ENCODE data around the gene GALNT3.

GALNT3 gene

DNA sequence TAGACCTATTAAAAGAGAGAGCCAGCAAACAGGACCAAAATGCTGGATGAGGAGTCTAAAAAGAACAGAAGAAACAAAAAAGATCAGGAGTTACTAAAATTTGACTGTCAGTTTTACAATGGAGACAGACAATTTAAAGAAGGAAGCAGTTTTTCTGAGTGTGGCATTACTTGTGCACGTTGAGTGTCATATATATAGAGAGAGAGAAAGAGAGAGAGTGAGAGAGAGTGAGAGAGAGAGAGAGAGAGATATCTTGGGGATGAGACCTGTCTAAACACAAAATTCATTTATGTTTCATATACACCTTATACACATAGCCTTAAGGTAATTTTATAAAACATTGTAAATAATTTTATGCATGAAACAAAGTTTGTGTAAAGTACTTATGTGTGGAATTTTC is 2.1 kb upstream of the GALNT3 start:
- no peak for DNase-seq (ENCODE audit: low read depth in 2 of 2)

DNA sequence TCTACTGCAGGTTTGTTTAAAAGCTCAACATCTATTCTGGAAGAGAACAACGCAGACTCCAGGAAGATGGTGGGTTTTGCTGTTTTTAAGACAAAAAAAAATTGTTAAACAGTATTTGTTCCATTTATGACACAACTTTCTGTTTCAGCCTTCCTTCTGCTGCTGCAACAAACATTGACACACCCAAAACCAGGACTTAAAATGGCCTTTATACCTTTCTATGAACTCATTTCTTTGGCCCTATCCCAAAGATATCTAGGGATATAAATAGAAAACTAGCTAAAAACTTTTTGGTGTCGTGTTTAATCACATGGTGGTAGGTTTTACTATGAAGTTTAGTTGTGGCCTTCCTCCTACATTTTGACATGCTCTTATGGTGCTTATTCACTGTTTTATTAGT is 964 bp upstream of the GALNT3 start:
- no peak for DNase-seq (ENCODE audit: low read depth in 2 of 2)

DNA sequence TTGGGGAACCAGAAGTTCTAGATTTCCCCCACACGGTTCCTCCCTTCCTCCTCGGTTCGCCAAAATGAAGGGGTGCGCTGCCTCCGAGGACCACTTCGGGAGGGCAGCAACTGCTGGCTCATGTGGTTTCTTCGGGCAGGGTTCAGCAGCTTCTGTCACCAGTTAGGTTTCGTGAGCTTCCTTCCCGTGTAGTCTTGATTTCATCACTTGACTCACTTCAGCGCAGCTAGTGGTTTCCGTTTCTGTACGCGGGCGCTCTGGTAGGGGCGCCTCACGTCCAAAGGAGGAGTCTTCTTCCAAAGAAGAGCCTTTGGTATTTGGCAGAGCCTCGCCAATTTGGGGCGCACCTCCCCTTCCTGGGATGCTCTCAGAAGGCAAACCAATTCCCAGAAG is 485 bp upstream of the GALNT3 start:
- peak; percentile 23 to 24 for DNase-seq (ENCODE audit: low read depth in 2 of 2)

GRCh38 chr2:165793161-165793778 is 777 bp downstream of the GALNT3 start:
- DNase-seq (ENCODE audit: low read depth in 2 of 2) = no peak

DNA sequence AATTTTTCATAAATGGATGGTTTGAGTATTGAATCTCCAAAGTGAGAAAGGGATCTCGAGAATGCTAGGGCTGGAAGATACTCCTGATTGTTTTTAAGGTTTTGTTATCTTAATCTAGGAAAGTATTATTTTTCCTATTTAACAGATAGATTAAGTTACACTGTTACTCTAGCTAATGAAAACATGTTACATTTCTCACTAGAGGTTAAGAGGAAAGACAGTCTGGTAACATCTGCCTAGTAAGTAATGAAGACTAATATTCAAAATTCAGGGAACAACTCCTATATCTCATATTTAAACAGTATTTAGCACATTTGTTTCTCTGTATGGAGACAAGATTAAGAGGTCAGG is 2.0 kb downstream of the GALNT3 start:
- no peak for DNase-seq (ENCODE audit: low read depth in 2 of 2)

- DNase-seq (ENCODE audit: low read depth in 2 of 2) = no peak
Observed at GRCh38 chr2:165791421-165792103, 2.5 kb downstream of the GALNT3 start.

DNA sequence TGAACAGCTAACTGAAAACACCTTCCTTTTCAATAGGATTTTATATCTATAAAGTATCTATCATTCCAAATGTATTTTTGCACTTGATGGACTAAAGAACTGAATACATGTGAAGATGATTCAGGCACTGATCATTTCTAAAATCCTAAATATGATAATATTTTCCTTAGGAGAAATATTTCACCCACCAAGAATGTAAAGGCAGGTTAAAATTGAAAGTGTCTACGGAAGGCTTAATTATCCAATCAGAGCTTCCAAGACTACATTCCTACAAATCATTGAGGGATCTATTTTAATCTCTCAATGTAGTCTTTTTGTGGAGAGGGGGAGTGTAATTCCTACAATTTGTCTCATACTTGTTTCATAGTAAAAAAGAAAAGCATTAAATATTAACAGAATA is 3.6 kb downstream of the GALNT3 start:
- no peak for DNase-seq (ENCODE audit: low read depth in 2 of 2)

DNA sequence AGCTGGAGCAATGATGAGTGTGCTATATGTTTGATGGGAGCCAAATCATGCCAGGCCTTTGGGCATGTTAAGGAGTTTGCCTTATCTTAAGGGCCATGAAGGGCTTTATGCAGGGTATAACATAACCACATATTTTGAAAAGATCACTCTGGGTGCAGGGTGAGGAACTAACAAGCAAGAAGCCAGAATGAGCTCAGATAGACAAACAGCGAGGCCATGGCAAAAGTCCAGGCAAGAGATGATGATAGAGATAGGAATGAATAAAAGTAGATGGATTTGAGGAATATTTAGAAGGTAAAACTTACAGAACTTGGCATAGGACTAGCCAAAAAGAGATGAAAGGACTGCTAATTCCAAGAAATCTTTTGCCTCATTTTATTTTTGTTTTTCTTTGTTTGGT is 6.7 kb downstream of the GALNT3 start:
- no peak for DNase-seq (ENCODE audit: low read depth in 2 of 2)

DNA sequence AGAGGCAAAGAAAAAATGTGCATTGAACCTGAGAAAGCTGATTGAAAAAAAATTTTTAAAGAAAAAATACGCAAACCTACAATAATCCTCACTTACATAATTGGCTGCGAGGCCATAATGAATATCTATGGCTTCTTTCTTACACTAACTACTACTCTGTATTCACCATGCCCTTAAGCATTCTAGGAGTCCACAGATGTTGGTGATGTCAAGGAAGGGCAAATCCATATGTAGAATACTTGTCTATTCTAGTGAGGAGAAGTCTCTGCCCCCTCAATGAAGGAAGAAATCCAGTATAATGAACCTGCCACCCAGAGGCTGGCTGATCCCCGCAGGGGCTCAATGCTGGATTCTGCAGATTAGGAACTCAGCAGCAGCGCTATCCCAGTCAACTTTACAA is 14.3 kb downstream of the GALNT3 start:
- no peak for DNase-seq (ENCODE audit: low read depth in 2 of 2)

GRCh38 chr2:165778653-165779451 is 15.2 kb downstream of the GALNT3 start:
- DNase-seq (ENCODE audit: low read depth in 2 of 2) = no peak

GRCh38 chr2:165778187-165778556 is 15.9 kb downstream of the GALNT3 start:
- DNase-seq (ENCODE audit: low read depth in 2 of 2) = no peak

- no peak for DNase-seq (ENCODE audit: low read depth in 2 of 2)
Observed at GRCh38 chr2:165777522-165778186, 16.4 kb downstream of the GALNT3 start.

DNA sequence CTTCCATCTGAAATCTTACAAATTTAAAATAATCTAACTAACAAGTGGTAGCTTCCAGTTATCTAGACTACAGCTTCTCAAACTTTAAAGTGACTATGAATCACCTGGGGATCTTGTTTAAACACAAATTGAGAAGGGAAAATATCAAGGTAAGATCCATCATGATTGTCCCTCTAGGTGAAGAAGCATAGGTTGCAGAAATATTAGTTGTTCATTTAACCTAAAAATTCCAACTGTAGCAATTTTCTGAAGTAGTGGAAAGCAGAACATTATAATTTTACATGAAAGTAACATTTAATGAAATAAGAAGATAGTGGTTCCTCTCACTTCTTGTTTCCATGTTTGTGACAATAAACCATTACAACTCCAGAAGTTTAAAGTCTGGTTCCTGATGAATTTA is 17.3 kb downstream of the GALNT3 start:
- DNase-seq (ENCODE audit: low read depth in 2 of 2) = no peak

- DNase-seq (ENCODE audit: low read depth in 2 of 2) = no peak
Observed at GRCh38 chr2:165776013-165776412, 18.0 kb downstream of the GALNT3 start.

GRCh38 chr2:165773684-165774083 is 20.4 kb downstream of the GALNT3 start:
- no peak for DNase-seq (ENCODE audit: low read depth in 2 of 2)

GRCh38 chr2:165772183-165772582 is 21.9 kb downstream of the GALNT3 start:
- no peak for DNase-seq (ENCODE audit: low read depth in 2 of 2)

DNA sequence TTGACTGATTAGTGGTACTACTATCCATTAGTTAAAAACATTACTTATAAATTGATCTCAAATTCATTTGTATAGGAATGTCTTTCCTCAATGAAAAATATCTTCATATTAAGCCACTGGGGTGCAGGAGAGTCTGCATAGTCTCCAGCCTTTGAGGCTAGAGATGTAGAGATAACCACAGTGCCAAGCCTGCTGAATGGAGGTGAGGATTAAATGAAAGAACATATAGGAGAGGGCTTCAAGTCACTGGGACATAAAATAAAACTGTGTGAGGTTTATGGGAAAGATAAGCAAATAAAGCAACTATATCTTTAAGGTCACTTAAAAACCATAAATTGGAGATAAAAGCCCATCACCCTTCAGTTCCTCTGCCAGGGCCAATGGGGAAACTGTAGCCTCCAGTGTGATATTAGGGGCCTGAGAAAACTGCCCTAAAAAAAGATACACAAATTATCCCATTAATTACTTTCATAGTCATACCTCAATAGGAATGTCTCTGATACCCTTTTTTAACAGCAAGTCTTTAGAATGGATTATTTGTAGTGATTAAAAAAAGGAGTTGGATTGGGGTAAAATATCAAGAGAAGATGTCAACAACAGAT is 27.6 kb downstream of the GALNT3 start:
- no peak for DNase-seq (ENCODE audit: low read depth in 2 of 2)

- DNase-seq (ENCODE audit: low read depth in 2 of 2) = no peak
Observed at GRCh38 chr2:165762723-165763122, 31.3 kb downstream of the GALNT3 start.

GRCh38 chr2:165757906-165758675 is 36.0 kb downstream of the GALNT3 start:
- DNase-seq (ENCODE audit: low read depth in 2 of 2) = no peak

GRCh38 chr2:165746501-165746900 is 47.5 kb downstream of the GALNT3 start:
- no peak for DNase-seq (ENCODE audit: low read depth in 2 of 2)

- no peak for DNase-seq (ENCODE audit: low read depth in 2 of 2)
Observed at GRCh38 chr2:165745916-165746315, 48.1 kb downstream of the GALNT3 start.
